Panc1 (cell line): ENCODE data around the gene SDS. TPM values are rescaled to one million over a fixed set of nuclear protein-coding genes. Genes with fewer than 3 reads are reported as not detected.

Experiments
- ATAC-seq: fragments of 200-7000 bp; cut with Tn5 transposase; 2 replicates; pipeline ENCODE4 v1.9.1; 2020; ENCODE audit warnings: mild to moderate bottlenecking, moderate library complexity
- BruUV-seq: library from RNA; stranded (reverse); fragments of 400-500 nt; replicated peaks from 2 replicates; lab custom pipeline; 2021; lab: Mats Ljungman, UMichigan
- CTCF ChIA-PET: fragments of 300-600 bp; sonication (Branson Sonifier 250); formaldehyde crosslinking; loops from one replicate; lab custom pipeline; 2022; ENCODE audit warnings: antibody characterized with exemption; lab: Charles Lee
- POLR2A ChIA-PET: fragments of 300-600 bp; sonication (Branson Sonifier 250); formaldehyde crosslinking; loops from one replicate; lab custom pipeline; 2022; ENCODE audit warnings: antibody characterized with exemption; lab: Charles Lee
- DNase-seq: peaks from one replicate; pipeline ENCODE4 v3.0.0-alpha.2; 2010; ENCODE audit warnings: low read depth, low spot score
- H3K27ac ChIP-seq: 2 replicates; pipeline ENCODE4 v1.5.1; 2011; ENCODE audit warnings: mild to moderate bottlenecking, low read length, inconsistent platforms
- H3K27me3 ChIP-seq: fragments of 200-500 bp; sonication (Bioruptor generic); 2 replicates; pipeline ENCODE4 v1.6.0; 2014; ENCODE audit warnings: low read length, inconsistent platforms; ENCODE audit not compliant: control insufficient read depth, insufficient read depth
- H3K36me3 ChIP-seq: fragments of 200-500 bp; sonication (Bioruptor generic); 2 replicates; pipeline ENCODE4 v1.5.1; 2014; ENCODE audit warnings: inconsistent platforms, mild to moderate bottlenecking, low read length, moderate library complexity; ENCODE audit not compliant: control insufficient read depth, insufficient read depth
- H3K4me1 ChIP-seq: 2 replicates; pipeline ENCODE4 v1.5.1; 2011; ENCODE audit warnings: inconsistent platforms, mild to moderate bottlenecking, low read length, moderate library complexity; ENCODE audit not compliant: control insufficient read depth, insufficient read depth
- H3K4me3 ChIP-seq, 2 experiments: 2 replicates each; pipeline ENCODE4 v1.5.1; 2011 to 2012; ENCODE audit warnings: low read depth in 2 of 2, low read length in 2 of 2, mild to moderate bottlenecking in 2 of 2, inconsistent platforms in 1 of 2, moderate library complexity in 1 of 2
- H3K9me3 ChIP-seq: fragments of 200-500 bp; sonication (Bioruptor generic); 2 replicates; pipeline ENCODE4 v1.5.1; 2014; ENCODE audit warnings: low read depth, mild to moderate bottlenecking, inconsistent platforms, low read length, moderate library complexity; ENCODE audit not compliant: control insufficient read depth, insufficient read depth
- CTCF ChIP-seq: fragments of 450-650 bp; IDR thresholded peaks from 2 replicates; pipeline ENCODE4 v1.5.1; 2017; ENCODE audit warnings: mild to moderate bottlenecking
- POLR2AphosphoS5 ChIP-seq: IDR thresholded peaks from 2 replicates; pipeline ENCODE4 v1.6.1; 2012; ENCODE audit warnings: mild to moderate bottlenecking, low read depth, low read length, moderate library complexity
- REST ChIP-seq, 2 experiments: IDR thresholded peaks; 2 replicates each; pipeline ENCODE4 v1.6.1; 2011 to 2012; ENCODE audit warnings: low read depth in 2 of 2, control low read depth in 1 of 2, low read length in 1 of 2, mild to moderate bottlenecking in 1 of 2, moderate library complexity in 1 of 2; ENCODE audit not compliant: insufficient read depth in 1 of 2
- SIN3A ChIP-seq: IDR thresholded peaks from 2 replicates; pipeline ENCODE4 v1.6.1; 2012; ENCODE audit warnings: low read depth, mild to moderate bottlenecking, low read length, moderate library complexity, borderline replicate concordance; ENCODE audit not compliant: insufficient read depth
- TCF7L2 ChIP-seq: IDR thresholded peaks from 2 replicates; pipeline ENCODE4 v1.6.1; 2011; ENCODE audit warnings: mild to moderate bottlenecking, low read depth, low read length, inconsistent platforms
- in situ Hi-C: cut with HindIII; loops from 2 replicates; pipeline ENCODE4 v1.10.0; 2016; ENCODE audit warnings: low sequenced_read_pairs, low pct_unique_long_range_greater_than_20kb
- intact Hi-C: fragments of 100-400 bp; cut with micrococcal nuclease; formaldehyde crosslinking; loops from one replicate; pipeline ENCODE4 v1.10.0; 2022; ENCODE audit not compliant: unreplicated experiment
- total RNA-seq: library from RNA; stranded (reverse); gene quantifications from one replicate; pipeline ENCODE4 v1.2.1, GENCODE V29; 2021; ENCODE audit not compliant: unreplicated experiment

Gene SDS
- total RNA-seq, 1 experiment from 2014 or later = 0.15 TPM

- ChIA-PET CTCF (interaction anchor here (0.8 kb wide), 1 partner anchor 27 kb away, joined by 3 read pairs; no protein-coding TSS in a partner anchor), POLR2A (no interaction called here)
- in situ Hi-C loops (no loop called here), intact Hi-C loops (no loop called here)
- Histone ChIP-seq H3K9me3 (no peaks in the 10 kb centered on the region), H3K27me3 (no peaks in the 10 kb centered on the region), H3K27ac (no peak overlapping the region), H3K4me3 (no peak overlapping the region), H3K36me3 (no peaks in the 10 kb centered on the region), H3K4me1 (no peaks in the 10 kb centered on the region)
- BruUV-seq = no TSS peak
- no peak for TF ChIP-seq TCF7L2
- no peak for TF ChIP-seq POLR2AphosphoS5
- no peak for TF ChIP-seq CTCF
- no peak for TF ChIP-seq SIN3A
- TF ChIP-seq REST (IDR thresholded peaks at IDR 0.05; ENCODE audit: insufficient read depth in 1 of 2, low read depth in 2 of 2, low read length in 1 of 2) = no peak
- DNase-seq (no peak), ATAC-seq (no peak)
These were observed 48.8 kb upstream of the SDS start for GRCh38 chr12:113452458-113452857.

GRCh38 chr12:113449839-113450238, 46.2 kb upstream of the SDS start:
- Histone ChIP-seq H3K4me3 (no peak overlapping the region), H3K36me3 (no peaks in the 10 kb centered on the region), H3K9me3 (no peaks in the 10 kb centered on the region), H3K4me1 (no peaks in the 10 kb centered on the region), H3K27ac (no peak overlapping the region), H3K27me3 (no peaks in the 10 kb centered on the region)
- BruUV-seq = no TSS peak
- in situ Hi-C loops = no loop called here
- TF ChIP-seq SIN3A = no peak
- no peak for TF ChIP-seq TCF7L2
- no peak for TF ChIP-seq REST (IDR thresholded peaks at IDR 0.05; ENCODE audit: insufficient read depth in 1 of 2, low read depth in 2 of 2, low read length in 1 of 2)
- ChIA-PET CTCF (no interaction called here), POLR2A (no interaction called here)
- intact Hi-C loops = no loop called here
- ATAC-seq (no peak), DNase-seq (no peak)
